Tibial nerve (tissue), 4 donors: ENCODE results near the gene MOB3A. TPM values are rescaled to one million over a fixed set of nuclear protein-coding genes. Genes with fewer than 3 reads are reported as not detected.

Experiments
- DNase-seq, 2 donors: peaks; one replicate each; pipeline ENCODE4 v3.0.0-alpha.2; 2019; ENCODE audit warnings: low spot score in 2 of 2
- H3K27ac ChIP-seq, 4 donors: fragments of 200-600 bp; sonication (generic) in 3 of 4; one replicate each; pipeline ENCODE4 v1.5.1; 2017 to 2019; ENCODE audit warnings: mild to moderate bottlenecking in 1 of 4
- H3K27me3 ChIP-seq, 2 donors: fragments of 200-600 bp; sonication (generic) in 1 of 2; one replicate each; pipeline versions ENCODE4 v1.5.1 to v1.6.0; 2017 to 2019
- H3K36me3 ChIP-seq, 3 donors: fragments of 200-600 bp; sonication (generic); one replicate each; pipeline ENCODE4 v1.5.1; 2018 to 2019
- H3K4me1 ChIP-seq, 4 donors: fragments of 200-600 bp; sonication (generic) in 3 of 4; one replicate each; pipeline ENCODE4 v1.5.1; 2017 to 2019
- H3K4me3 ChIP-seq, 4 donors: fragments of 200-600 bp; sonication (generic) in 3 of 4; one replicate each; pipeline ENCODE4 v1.5.1; 2017 to 2019; ENCODE audit warnings: mild to moderate bottlenecking in 1 of 4, moderate library complexity in 1 of 4
- H3K9me3 ChIP-seq, 4 donors: fragments of 200-600 bp; sonication (generic) in 3 of 4; one replicate each; pipeline ENCODE4 v1.5.1; 2017 to 2019
- EP300 ChIP-seq, 2 donors: sonication (generic); formaldehyde crosslinking; IDR thresholded peaks; one replicate each; pipeline ENCODE4 v1.6.1; 2017; ENCODE audit warnings: antibody characterized with exemption in 2 of 2, mild to moderate bottlenecking in 1 of 2
- POLR2A ChIP-seq, 2 donors: fragments of 450-650 bp; IDR thresholded peaks; one replicate each; pipeline ENCODE4 v1.6.1; 2017; ENCODE audit warnings: antibody characterized with exemption in 2 of 2, mild to moderate bottlenecking in 2 of 2, moderate library complexity in 2 of 2
- WGBS, 2 donors: methylation state at CpG; one replicate each; pipeline ENCODE4 v1.1.5; 2018; 5-methylcytosine and 5-hydroxymethylcytosine counted together
- total RNA-seq, 4 donors: library from RNA; depleted of rRNA; stranded (reverse); fragments of >200 nt; gene quantifications; one replicate each; pipeline ENCODE4 v1.1.0, GENCODE V29; 2016
- TF ChIP-seq, protein P1 (sequence below), 5 experiments: fragments of 200-600 bp in 3 of 5; fragments of 450-650 bp in 2 of 5; sonication (generic) in 3 of 5; IDR thresholded peaks; one replicate each; pipeline ENCODE4 v1.5.1; 2016 to 2019; ENCODE audit warnings: antibody characterized with exemption in 5 of 5, mild to moderate bottlenecking in 3 of 5, moderate library complexity in 2 of 5

Gene MOB3A
- total RNA-seq, 4 donors from 2014 or later = 31.7 to 70.8 (median 35.2) TPM

- Histone ChIP-seq H3K4me1 (peaks cover 0 to 28% (median 0%) of the 10 kb centered on the region in 4 donors), H3K27me3 (no peaks in the 10 kb centered on the region), H3K36me3 (peaks cover 0 to 60% (median 16%) of the 10 kb centered on the region in 3 donors), H3K4me3 (no peak overlapping the region), H3K27ac (no peak overlapping the region), H3K9me3 (no peaks in the 10 kb centered on the region)
- 79 to 80% methylated on average over 18 of the region's 22 CpGs for WGBS, 2 donors
- no peak for TF ChIP-seq POLR2A (IDR thresholded peaks at IDR 0.05)
- DNase-seq = no peak
These were observed 43.4 kb upstream of the MOB3A start for GRCh38 chr19:2139385-2140137.

DNA sequence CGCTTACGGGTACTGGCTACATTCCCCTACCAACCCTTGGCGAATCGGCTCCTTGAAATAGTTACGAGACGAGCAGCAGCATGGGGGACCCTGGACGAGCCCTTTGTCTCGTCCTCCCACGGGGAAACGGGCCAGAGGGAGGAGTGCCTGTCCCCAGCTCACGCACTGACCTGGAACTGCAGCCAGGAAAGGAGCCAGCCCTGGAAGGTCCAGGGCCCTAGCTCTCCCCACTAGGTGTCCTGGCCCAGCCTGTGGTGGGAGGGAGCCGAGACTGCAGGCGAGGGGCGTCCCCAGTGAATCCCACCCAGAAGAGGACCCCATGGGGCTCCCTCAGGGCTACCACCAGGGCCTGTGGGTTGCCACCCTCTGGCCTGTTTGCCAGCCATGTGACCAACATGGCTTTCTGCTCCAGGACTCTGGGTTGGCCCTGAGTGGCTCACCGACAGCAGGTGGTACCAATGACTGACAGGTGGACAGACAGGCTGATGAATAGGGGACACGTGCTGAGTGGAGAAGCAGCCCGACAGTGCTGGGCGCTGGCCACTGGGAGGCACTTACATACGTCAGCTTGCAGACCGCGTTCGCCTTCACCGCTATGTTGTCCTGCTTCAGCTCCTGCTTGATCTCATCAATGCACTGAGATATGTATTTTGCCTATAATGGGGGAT, 42.1 kb upstream of the MOB3A start:
- no peaks in the 10 kb centered on the region for H3K9me3 ChIP-seq
- no peak for DNase-seq
- no peak overlapping the region for H3K27ac ChIP-seq
- H3K4me1 ChIP-seq = peaks cover 0 to 25% (median 0%) of the 10 kb centered on the region in 4 donors
- WGBS, 2 donors = 78 to 82% methylated on average over 22 to 23 of the region's 23 CpGs
- H3K36me3 ChIP-seq = peaks cover 0 to 74% (median 16%) of the 10 kb centered on the region in 3 donors
- H3K27me3 ChIP-seq = no peaks in the 10 kb centered on the region
- TF ChIP-seq, protein P1, sequence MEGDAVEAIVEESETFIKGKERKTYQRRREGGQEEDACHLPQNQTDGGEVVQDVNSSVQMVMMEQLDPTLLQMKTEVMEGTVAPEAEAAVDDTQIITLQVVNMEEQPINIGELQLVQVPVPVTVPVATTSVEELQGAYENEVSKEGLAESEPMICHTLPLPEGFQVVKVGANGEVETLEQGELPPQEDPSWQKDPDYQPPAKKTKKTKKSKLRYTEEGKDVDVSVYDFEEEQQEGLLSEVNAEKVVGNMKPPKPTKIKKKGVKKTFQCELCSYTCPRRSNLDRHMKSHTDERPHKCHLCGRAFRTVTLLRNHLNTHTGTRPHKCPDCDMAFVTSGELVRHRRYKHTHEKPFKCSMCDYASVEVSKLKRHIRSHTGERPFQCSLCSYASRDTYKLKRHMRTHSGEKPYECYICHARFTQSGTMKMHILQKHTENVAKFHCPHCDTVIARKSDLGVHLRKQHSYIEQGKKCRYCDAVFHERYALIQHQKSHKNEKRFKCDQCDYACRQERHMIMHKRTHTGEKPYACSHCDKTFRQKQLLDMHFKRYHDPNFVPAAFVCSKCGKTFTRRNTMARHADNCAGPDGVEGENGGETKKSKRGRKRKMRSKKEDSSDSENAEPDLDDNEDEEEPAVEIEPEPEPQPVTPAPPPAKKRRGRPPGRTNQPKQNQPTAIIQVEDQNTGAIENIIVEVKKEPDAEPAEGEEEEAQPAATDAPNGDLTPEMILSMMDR (IDR thresholded peaks at IDR 0.05) = no peak
- no peak for TF ChIP-seq POLR2A (IDR thresholded peaks at IDR 0.05)
- TF ChIP-seq EP300 (IDR thresholded peaks at IDR 0.05) = no peak
- H3K4me3 ChIP-seq = no peak overlapping the region

- peaks cover 0 to 88% (median 16%) of the 10 kb centered on the region in 3 donors for H3K36me3 ChIP-seq
These were observed 40.7 kb upstream of the MOB3A start for GRCh38 chr19:2136796-2137195.

DNA sequence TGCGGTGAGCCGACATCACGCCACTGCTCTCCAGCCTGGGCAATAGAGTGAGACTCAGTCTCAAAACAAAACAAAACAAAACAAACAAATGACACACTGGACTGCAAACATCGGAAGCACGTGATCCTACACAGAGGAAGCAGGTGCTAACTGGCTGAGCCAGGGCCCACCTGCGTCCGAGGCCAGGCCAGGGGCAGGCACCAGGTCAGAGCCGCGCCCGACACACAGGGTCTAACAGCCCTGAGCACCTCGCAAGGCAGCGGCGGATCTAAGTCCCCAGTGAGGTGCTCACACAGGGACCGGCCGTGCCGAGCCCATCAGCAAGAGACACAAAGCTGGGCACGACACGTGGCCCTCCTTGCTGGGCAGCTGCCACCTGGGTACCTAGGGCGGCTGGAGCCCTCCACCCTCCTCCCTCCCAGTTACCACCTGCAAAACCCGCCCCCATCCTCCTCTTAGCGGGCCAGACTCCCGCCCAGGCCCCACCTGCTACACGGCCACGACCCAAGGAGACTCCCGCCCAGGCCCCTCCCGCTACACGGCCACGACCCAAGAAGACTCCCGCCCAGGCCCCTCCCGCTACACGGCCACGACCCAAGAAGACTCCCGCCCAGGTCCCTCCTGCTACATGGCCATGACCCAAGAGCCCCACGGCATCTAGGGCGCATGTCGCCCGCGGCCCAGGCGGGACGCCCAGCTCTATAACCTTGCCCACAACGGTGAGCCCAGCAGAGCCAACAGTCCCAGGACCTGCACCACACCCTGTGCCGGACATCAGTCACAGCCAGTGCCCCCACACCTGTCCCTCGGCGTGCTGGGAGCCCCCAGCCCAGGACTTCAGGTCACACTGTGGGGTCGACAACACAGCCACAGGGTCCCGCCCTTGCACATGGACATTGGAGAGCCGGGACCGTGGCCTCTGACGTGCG, 39.6 kb upstream of the MOB3A start:
- peaks cover 0 to 92% (median 16%) of the 10 kb centered on the region in 3 donors for H3K36me3 ChIP-seq
- no peak overlapping the region for H3K4me3 ChIP-seq
- H3K9me3 ChIP-seq = no peaks in the 10 kb centered on the region
- TF ChIP-seq EP300 (IDR thresholded peaks at IDR 0.05) = no peak
- TF ChIP-seq, protein P1 (IDR thresholded peaks at IDR 0.05) = no peak
- no peak for TF ChIP-seq POLR2A (IDR thresholded peaks at IDR 0.05)
- peaks cover 0 to 36% (median 0%) of the 10 kb centered on the region in 4 donors for H3K4me1 ChIP-seq
- WGBS, 2 donors = 83 to 88% methylated on average over 43 to 47 of the region's 50 CpGs
- no peak for DNase-seq
- H3K27me3 ChIP-seq = no peaks in the 10 kb centered on the region
- H3K27ac ChIP-seq = no peak overlapping the region

More at GRCh38 chr19:2136796-2137195, 40.7 kb upstream of the MOB3A start:
- Histone ChIP-seq H3K4me3 (no peak overlapping the region), H3K4me1 (peaks cover 0 to 36% (median 0%) of the 10 kb centered on the region in 4 donors), H3K27ac (no peak overlapping the region), H3K27me3 (no peaks in the 10 kb centered on the region), H3K9me3 (no peaks in the 10 kb centered on the region)
- TF ChIP-seq POLR2A (IDR thresholded peaks at IDR 0.05) (no peak), EP300 (IDR thresholded peaks at IDR 0.05) (no peak)
- TF ChIP-seq, protein P1 (IDR thresholded peaks at IDR 0.05) = no peak
- 89 to 94% methylated on average over 6 to 23 of the region's 23 CpGs for WGBS, 2 donors
- DNase-seq = no peak

DNA sequence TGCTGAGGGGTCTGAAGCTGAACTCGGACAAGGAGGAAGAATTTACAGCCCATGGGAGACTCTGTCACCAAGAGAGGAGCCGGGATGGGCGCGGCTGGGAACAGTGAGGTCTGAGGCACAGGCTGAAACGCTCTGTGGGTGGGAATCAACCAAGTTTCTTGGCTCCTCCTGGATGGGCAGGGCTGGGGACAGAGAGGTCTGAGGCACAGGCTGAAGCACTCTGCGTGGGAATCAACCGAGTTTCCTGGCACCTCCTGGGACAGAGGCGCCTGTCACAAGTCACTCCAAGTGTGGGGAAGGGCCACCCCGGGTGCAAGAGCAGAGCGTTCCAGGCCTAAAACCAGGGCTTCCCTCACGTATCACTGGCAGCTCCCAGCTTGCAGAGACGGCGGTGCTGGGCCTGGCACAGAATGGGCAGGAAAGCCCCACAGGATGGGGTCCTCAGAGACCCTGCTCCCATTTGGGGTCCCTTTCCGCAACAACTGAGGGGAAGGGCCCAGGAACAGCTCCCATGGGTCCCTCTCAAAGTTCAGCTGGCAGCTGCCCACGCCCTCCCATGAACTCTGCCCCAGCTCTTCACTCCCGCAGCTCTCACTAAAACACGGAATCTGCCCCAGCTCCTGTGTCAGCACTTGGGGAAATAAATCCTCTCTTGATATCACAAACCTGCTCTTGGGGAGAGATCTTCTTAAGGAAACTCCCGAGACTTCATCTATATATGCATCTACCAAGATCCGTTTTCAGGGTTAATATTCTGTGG, 36.8 kb upstream of the MOB3A start:
- WGBS, 2 donors = 62 to 74% methylated on average over 19 of the region's 19 CpGs

More for the DNA sequence above, 36.8 kb upstream of the MOB3A start:
- Histone ChIP-seq H3K4me1 (peaks cover 0 to 21% (median 0%) of the 10 kb centered on the region in 4 donors), H3K27ac (peak overlapping the region in 1 of 4 donors; percentile 56), H3K27me3 (no peaks in the 10 kb centered on the region), H3K4me3 (no peak overlapping the region), H3K9me3 (no peaks in the 10 kb centered on the region), H3K36me3 (peaks cover 0 to 89% (median 14%) of the 10 kb centered on the region in 3 donors)
- TF ChIP-seq, protein P1 (IDR thresholded peaks at IDR 0.05) = no peak
- no peak for TF ChIP-seq POLR2A (IDR thresholded peaks at IDR 0.05)
- TF ChIP-seq EP300 (IDR thresholded peaks at IDR 0.05) = no peak
- DNase-seq = no peak
